ENCODE results near the gene ZNF709.
"Not testable (repeated sequence)": the region's sequence is repeated elsewhere in the genome, so short reads cannot be mapped to it uniquely, and the experiment has no call there.

Gene ZNF709

DNA sequence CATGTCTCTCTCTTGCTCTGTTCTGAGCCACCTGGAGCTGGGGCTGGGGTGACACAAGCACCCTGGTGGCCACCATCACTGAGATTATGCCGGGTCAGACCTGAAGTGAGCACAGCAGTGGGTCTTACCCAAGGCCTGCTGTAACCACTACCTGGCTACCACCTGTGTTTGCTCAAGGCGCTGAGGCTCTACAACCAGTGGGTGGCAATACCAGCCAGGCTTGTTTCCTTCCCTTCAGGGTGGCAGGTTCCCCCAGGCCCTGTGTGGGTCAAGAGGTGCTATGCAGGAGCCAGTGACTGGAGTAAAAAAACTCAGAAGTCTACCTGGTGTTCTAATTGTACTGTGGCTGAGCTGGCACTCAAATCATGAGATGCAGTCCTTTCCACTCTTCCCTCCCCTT is 35.8 kb downstream of the ZNF709 start:
- DNase-seq: no peak

DNA sequence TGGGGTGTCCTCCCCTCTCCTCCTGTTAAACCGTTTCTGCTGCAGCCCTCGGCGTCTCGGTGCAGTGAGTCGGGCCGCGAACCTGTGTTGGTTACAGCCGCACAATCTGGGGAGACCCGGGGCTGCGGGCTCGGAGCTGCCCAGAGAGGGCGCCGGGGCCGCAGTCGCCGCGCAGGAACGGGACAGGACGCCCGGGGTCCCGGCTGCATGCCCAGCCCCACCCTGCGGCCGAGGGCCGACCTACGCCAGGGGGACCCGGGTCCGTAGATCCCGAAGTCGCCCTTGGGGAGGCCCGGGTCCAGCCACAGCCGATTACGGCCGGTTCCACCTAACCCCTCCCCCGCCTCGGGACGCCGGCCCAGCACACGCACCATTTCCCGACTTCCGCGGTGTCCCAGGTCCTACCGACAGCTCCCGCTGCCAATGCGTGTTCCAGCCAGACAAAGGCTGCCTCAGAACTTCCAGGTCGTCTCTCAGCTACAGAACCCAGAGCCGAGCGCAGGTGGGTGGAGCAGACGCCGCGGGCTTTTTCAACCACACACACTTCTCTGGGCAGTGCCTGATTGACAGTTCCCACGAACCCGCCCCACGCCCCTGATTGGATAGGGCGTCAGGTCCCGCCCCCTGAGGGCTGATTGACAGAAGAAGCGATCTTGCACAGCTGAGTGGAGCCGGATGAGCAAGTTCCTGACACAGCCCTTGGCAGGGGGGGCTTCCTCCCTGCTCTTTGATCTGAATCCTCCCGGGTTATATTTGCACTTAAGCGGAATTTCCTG is 43.9 kb downstream of the ZNF709 start, which contains the start of gene ZNF443:
ZNF443 (minus strand) TSS at position 481 of the 776 bp plus-strand sequence; CDS start at position 374, 107 bp downstream.
- DNase-seq: peak; percentile 100

DNA sequence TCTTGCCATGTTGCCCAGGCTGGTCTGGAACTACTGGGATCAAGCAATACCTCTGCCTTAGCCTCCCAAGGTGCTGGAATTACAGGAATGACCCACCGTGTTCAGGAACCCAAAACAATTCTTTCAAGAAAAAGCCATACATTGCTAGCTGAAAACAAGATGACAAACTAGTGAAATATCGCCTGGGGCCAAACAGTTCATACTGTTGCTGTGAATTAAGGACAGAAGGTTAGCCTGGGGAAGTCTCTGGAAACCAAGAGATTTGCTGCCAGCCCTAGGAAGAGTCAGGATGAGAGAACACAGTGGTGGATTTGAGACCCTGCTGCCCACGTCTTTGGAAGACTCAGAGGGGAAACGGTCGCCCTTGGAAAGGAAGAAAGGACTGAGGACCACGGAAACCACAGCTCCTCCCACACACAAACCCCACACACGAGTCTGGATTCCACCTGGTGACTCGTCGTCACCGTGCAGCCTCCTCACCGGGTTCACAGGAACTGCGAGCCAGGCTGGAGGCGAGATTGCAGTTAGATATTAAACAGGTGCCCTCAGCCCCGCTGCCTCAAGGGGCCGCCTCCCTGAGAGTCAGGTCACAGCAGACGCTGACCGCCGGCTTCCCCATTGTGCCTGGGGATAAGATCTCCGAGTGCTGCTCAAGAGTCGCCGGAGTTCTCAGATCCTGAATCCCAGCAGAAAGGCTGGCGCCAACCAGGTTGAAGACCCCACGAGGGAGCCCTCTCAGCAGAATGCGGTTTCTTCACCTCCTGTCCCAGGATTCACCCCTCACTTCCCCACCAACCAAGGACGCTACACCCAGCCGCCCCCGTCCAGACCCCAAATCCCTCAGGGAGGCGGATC is 44.7 kb downstream of the ZNF709 start:
- not testable (repeated sequence) for DNase-seq

DNA sequence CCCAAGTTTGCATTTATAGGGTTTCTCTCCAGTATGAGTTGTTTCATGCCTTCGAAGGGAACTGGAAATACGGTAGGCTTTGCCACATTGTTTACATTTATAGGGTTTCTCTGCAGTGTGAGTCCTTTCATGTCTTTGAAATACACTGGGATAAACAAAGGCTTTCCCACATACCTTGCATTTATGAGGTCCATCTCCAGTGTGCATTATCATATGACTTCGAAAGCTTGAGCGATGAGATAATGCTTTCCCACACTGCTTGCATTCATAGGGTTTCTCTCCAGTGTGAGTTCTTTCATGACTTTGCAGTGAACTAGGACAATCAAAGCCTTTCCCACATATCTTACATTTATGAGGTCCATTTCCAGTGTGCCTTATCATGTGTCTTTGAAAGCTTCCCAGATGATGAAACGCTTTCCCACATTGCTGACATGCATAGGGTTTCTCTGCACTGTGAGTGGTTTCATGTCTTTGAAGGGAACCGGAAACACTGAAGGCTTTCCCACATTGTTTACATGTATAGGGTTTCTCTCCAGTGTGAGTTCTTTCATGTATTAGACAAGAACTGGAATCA is 53.8 kb downstream of the ZNF709 start:
- not testable (repeated sequence) for DNase-seq

DNA sequence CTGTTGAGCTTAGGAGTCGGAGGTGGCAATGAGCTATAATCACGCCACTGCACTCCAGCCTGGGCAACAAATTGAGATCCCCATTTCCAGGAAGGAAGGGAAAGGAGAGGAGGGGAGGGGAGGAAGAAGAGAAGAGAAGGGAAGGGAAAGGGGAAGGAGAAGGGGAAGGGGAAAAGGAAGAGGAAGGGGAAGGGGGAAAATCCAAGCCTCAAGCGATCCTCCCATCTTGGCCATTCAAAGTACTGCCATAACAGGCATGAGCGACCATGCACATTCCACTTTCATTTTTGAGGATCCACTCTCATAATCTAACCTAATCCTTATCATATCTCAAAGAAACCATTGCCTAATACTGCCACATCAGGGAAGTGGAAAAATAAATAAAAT is 58.7 kb downstream of the ZNF709 start:
- DNase-seq: no peak

DNA sequence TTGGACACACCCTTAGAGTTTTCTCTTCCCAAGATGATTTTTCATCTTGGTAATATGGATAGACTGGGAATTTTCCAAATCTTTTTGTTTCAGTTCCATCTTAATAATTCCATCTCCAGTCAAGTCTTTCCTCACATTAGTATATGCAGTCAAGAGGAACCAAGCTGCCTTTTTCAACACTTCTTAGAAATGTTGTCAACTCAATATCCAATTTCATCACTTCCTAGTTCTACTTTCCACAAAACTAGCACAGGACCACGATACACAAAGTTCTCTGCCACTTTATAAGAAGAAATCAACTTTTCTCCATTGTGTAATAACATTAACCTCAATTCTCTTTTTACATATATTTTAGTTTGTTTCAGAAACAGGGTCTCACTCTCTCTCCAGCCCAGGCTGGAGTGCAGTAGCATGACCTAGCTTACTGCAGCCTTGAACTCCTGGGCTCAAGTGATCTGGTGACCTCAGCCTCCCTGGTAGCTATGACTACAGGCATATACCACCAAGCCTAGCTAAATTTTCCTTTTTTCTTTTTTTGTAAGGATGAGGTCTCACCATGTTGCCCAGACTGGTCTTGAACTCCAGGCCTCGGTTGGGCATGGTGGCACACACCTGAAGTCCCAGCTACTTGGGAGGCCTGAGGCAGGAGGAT is 59.3 kb downstream of the ZNF709 start:
- DNase-seq: no peak

DNA sequence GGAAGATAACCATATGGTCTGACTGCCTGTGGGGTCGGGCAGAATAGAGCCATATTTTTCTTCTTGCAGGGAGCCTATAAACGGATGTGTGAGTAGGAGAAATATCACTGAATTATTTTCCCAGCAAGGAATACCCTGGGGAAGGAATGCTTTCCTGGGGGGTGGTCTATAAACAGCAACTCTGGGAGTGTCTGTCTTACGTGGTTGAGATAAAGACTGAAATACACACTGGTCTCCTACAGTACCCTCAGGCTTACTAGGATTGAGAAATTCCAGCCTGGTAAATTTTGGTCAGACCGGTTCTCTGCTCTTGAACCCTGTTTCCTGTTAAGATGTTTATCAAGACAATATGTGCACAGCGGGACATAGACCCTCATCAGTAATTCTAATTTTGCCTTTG is 67.3 kb downstream of the ZNF709 start:
- not testable (repeated sequence) for DNase-seq

DNA sequence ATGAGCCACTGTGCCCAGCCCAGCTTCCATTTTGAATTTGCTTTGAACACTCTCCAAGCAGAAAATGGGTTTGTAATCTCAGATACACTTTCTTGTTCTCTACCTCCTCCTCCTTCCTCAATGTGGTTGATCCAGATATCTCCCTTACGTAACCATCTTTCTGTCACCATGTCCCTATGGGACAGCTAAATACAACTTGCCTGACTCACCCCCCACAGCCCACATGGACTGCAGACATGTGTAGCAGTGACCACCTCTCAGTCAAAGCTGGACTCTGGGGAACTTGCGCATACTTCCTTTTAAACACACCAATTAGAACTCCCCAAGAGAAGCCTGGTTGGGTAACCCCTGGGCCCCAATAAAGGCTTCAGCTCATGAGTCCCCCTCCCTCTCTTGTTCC is 72.7 kb downstream of the ZNF709 start:
- DNase-seq: no peak

Measured in femur (tissue), 1 donor.